ENCODE results near the gene TSKU. TPM values are rescaled to one million over a fixed set of nuclear protein-coding genes. Genes with fewer than 3 reads are reported as not detected.
"Not testable (repeated sequence)": the region's sequence is repeated elsewhere in the genome, so short reads cannot be mapped to it uniquely, and the experiment has no call there.

TSKU gene
- total RNA-seq, 1 donor from 2014 or later = 7.1 TPM

DNA sequence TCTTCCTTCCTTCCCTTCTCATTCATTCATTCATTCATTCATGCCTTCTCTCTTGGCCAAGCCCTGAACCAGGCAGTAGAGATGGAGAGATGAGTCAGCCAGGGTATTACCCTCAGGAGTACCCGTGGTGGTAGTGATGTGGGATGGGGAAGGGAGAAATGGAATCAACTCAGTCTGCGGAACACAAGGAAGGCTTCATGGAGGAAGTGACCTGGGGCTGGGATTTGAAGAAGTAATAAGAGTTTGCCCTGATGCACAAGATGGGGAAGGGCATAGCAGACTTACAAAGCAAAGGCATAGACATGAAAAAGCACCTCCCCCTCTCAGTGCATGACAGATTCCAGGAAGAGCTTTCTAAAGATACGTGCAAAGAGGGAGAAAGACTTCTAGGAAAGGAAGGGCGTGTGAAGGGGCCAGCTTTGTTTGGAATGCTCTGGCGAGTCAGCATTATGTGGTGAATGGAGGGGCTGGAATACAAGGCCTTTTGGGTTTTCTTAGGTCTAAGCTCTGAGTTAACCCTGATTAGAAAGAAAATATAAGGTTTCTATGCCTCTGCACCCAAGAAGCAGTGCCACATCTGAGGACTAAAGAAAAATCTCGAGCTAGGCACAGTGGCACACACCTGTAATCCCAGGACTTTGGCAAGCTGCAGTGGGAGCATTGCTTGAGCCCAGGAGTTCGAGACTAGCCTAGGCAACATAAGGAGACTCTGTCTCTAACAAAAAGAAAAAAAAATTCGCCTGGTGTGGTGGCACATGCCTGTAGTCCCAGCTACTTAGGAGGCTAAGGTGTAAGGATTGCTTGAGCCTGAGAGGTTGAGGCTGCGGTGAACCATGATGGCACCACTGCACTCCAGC is 41.2 kb downstream of the TSKU start:
- H3K36me3 Mint-ChIP-seq = no peaks in the 10 kb centered on the region
- H3K27me3 Mint-ChIP-seq (ENCODE audit: insufficient read depth, low read depth) = peaks cover 4% of the 10 kb centered on the region
- H3K4me1 Mint-ChIP-seq = peaks cover 9% of the 10 kb centered on the region
- no peak overlapping the region for H3K4me2 ChIP-seq
- no peak overlapping the region for H3K9ac ChIP-seq
- no peaks in the 10 kb centered on the region for H4K20me1 ChIP-seq (ENCODE audit: low read depth)
- no peaks in the 10 kb centered on the region for H3K4me1 ChIP-seq
- H3K4me3 ChIP-seq = no peak overlapping the region
- peaks cover 4% of the 10 kb centered on the region for H3K9me3 ChIP-seq (ENCODE audit: low read depth)
- DNase-seq (ENCODE audit: low spot score) = no peak
- H3K27me3 ChIP-seq = no peaks in the 10 kb centered on the region
- no peaks in the 10 kb centered on the region for H3K79me2 ChIP-seq (ENCODE audit: low read depth)
- TF ChIP-seq EZH2phosphoT487 (IDR thresholded peaks at IDR 0.05) (no peak), EZH2 (IDR thresholded peaks at IDR 0.05) (no peak)
- TF ChIP-seq, protein P1, sequence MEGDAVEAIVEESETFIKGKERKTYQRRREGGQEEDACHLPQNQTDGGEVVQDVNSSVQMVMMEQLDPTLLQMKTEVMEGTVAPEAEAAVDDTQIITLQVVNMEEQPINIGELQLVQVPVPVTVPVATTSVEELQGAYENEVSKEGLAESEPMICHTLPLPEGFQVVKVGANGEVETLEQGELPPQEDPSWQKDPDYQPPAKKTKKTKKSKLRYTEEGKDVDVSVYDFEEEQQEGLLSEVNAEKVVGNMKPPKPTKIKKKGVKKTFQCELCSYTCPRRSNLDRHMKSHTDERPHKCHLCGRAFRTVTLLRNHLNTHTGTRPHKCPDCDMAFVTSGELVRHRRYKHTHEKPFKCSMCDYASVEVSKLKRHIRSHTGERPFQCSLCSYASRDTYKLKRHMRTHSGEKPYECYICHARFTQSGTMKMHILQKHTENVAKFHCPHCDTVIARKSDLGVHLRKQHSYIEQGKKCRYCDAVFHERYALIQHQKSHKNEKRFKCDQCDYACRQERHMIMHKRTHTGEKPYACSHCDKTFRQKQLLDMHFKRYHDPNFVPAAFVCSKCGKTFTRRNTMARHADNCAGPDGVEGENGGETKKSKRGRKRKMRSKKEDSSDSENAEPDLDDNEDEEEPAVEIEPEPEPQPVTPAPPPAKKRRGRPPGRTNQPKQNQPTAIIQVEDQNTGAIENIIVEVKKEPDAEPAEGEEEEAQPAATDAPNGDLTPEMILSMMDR (IDR thresholded peaks at IDR 0.05) = no peak
- H3K36me3 ChIP-seq = peaks cover 5% of the 10 kb centered on the region
- peaks cover 15% of the 10 kb centered on the region for H3K9me3 Mint-ChIP-seq
- no peak overlapping the region for H2AFZ ChIP-seq (replicated peaks)
- no peak overlapping the region for H3K27ac Mint-ChIP-seq
- no peak overlapping the region for H3K27ac ChIP-seq
- no peaks in the 10 kb centered on the region for H3F3A ChIP-seq (ENCODE audit: low read depth)
- no peak overlapping the region for H3K4me3 Mint-ChIP-seq

DNA sequence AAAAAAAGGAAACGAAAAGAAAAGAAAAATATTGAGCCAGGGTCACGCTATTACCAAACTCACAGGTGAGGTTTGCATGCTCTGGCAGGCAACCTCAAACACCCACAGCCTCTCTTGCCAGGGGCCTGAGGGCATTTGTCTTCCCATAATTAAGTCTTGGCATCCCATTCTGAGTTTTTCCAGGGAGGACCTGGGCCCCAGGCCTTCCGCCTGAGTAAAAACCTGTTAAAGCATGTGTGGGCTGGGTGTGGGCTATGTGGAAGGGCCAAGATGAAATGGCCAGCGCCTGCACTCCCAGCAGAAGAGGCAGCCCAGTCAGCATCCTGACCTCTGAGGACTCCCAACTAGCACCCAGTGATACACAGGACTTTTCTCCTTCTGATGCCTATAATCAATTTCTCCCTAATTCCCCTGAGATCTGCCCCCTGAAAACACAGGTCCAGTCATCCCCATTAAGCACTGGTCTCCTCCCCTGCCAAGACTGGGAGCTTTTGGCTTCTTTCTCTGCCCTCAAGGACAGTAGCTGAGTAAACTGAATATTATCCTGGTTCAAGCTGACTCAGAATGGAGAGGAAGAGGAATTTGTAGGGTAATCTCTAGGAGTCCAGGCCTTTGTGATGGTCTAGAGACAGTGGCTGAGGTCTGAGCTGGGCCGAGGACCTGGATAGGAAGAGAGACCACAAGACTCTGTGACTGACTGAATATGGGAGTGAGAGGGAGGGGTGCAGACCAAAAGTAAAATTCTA is 42.0 kb downstream of the TSKU start:
- Mint-ChIP-seq H3K27ac (no peak overlapping the region), H3K9me3 (peaks cover 11% of the 10 kb centered on the region), H3K4me1 (peaks cover 9% of the 10 kb centered on the region), H3K4me3 (no peak overlapping the region), H3K27me3 (ENCODE audit: insufficient read depth, low read depth) (peaks cover 5% of the 10 kb centered on the region), H3K36me3 (no peaks in the 10 kb centered on the region)
- H3K79me2 ChIP-seq (ENCODE audit: low read depth) = no peaks in the 10 kb centered on the region
- H3K4me2 ChIP-seq = no peak overlapping the region
- no peaks in the 10 kb centered on the region for H3K27me3 ChIP-seq
- TF ChIP-seq EZH2 (IDR thresholded peaks at IDR 0.05) (no peak), EZH2phosphoT487 (IDR thresholded peaks at IDR 0.05) (no peak)
- TF ChIP-seq, protein P1 (IDR thresholded peaks at IDR 0.05) = no peak
- no peaks in the 10 kb centered on the region for H3K4me1 ChIP-seq
- H2AFZ ChIP-seq (replicated peaks) = no peak overlapping the region
- no peak overlapping the region for H3K9ac ChIP-seq
- no peaks in the 10 kb centered on the region for H4K20me1 ChIP-seq (ENCODE audit: low read depth)
- no peak for DNase-seq (ENCODE audit: low spot score)
- H3K27ac ChIP-seq = no peak overlapping the region
- peaks cover 5% of the 10 kb centered on the region for H3K36me3 ChIP-seq
- peaks cover 4% of the 10 kb centered on the region for H3K9me3 ChIP-seq (ENCODE audit: low read depth)
- no peaks in the 10 kb centered on the region for H3F3A ChIP-seq (ENCODE audit: low read depth)
- no peak overlapping the region for H3K4me3 ChIP-seq

DNA sequence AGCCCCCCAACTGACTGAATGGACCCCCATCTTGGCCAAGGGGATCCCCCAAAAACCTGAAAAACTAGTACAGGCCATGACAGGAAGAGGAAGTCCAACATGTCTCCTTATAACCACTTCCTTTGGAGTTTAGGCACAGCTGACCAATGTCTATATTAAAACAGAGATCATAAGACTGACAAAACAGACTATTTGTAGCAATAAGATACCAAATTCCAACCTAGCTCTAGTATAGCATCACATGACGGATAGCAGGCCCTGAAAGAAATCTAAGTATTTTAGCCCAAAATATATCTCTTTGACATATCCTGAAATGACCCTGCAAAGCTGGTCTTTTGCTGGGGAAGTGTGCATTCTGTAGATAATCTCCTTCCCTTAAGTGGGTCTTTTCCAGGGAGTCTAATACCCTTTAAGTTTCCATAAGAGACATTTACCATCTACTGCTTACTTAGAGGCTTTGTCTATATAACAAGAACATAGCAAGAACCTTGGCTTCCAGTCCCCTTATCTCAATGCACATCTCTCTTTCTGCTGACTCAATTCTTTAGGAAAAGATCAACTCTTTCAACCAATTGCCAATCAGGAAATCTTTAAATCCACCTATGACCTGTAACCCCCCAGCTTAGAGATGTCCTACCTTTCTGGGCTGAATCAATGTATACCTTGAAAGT is 42.7 kb downstream of the TSKU start:
- Histone ChIP-seq H3K79me2 (ENCODE audit: low read depth) (no peaks in the 10 kb centered on the region), H3K27ac (no peak overlapping the region), H3K9ac (no peak overlapping the region), H3K4me2 (no peak overlapping the region), H4K20me1 (ENCODE audit: low read depth) (no peaks in the 10 kb centered on the region), H2AFZ (replicated peaks) (no peak overlapping the region), H3K4me3 (no peak overlapping the region), H3K9me3 (ENCODE audit: low read depth) (peaks cover 4% of the 10 kb centered on the region), H3F3A (ENCODE audit: low read depth) (no peaks in the 10 kb centered on the region), H3K36me3 (peaks cover 5% of the 10 kb centered on the region), H3K4me1 (no peaks in the 10 kb centered on the region), H3K27me3 (no peaks in the 10 kb centered on the region)
- no peak overlapping the region for H3K27ac Mint-ChIP-seq
- no peak for DNase-seq (ENCODE audit: low spot score)
- H3K27me3 Mint-ChIP-seq (ENCODE audit: insufficient read depth, low read depth) = peaks cover 7% of the 10 kb centered on the region
- no peak overlapping the region for H3K4me3 Mint-ChIP-seq
- H3K36me3 Mint-ChIP-seq = no peaks in the 10 kb centered on the region
- TF ChIP-seq, protein P1 (IDR thresholded peaks at IDR 0.05) = no peak
- TF ChIP-seq EZH2phosphoT487 (IDR thresholded peaks at IDR 0.05) (no peak), EZH2 (IDR thresholded peaks at IDR 0.05) (no peak)
- H3K9me3 Mint-ChIP-seq = peaks cover 9% of the 10 kb centered on the region
- peaks cover 9% of the 10 kb centered on the region for H3K4me1 Mint-ChIP-seq

DNA sequence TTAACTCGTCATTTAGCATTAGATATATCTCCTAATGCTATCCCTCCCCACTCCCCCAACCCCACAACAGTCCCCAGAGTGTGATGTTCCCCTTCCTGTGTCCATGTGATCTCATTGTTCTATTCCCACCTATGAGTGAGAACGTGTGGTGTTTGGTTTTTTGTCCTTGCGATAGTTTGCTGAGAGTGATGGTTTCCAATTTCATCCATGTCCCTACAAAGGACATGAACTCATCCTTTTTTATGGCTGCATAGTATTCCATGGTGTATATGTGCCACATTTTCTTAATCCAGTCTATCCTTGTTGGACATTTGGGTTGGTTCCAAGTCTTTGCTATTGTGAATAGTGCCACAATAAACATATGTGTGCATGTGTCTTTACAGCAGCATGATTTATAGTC is 43.4 kb downstream of the TSKU start:
- H3K27ac Mint-ChIP-seq, H3K4me1 Mint-ChIP-seq: not testable (repeated sequence)

DNA sequence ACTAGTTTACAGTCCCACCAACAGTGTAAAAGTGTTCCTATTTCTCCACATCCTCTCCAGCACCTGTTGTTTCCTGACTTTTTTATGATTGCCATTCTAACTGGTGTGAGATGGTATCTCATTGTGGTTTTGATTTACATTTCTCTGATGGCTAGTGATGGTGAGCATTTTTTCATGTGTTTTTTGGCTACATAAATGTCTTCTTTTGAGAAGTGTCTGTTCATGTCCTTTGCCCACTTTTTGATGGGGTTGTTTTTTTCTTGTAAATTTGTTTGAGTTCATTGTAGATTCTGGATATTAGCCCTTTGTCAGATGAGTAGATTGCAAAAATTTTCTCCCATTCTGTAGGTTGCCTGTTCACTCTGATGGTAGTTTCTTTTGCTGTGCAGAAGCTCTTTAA is 43.8 kb downstream of the TSKU start:
- H3K27ac ChIP-seq; H3K4me1 Mint-ChIP-seq; H3K27me3 Mint-ChIP-seq (ENCODE audit: insufficient read depth, low read depth); H3K4me3 Mint-ChIP-seq; H3F3A ChIP-seq (ENCODE audit: low read depth); H3K36me3 ChIP-seq; H3K4me2 ChIP-seq; H3K36me3 Mint-ChIP-seq; H3K9ac ChIP-seq; H3K4me1 ChIP-seq; H2AFZ ChIP-seq (replicated peaks); H3K4me3 ChIP-seq; H3K27ac Mint-ChIP-seq; H3K9me3 Mint-ChIP-seq; DNase-seq (ENCODE audit: low spot score); H3K27me3 ChIP-seq; H3K9me3 ChIP-seq (ENCODE audit: low read depth); H4K20me1 ChIP-seq (ENCODE audit: low read depth); H3K79me2 ChIP-seq (ENCODE audit: low read depth): not testable (repeated sequence)

More for the DNA sequence above, 43.4 kb downstream of the TSKU start:
- not testable (repeated sequence) for H3K9me3 Mint-ChIP-seq; H3K4me3 ChIP-seq; H3K27me3 ChIP-seq; DNase-seq (ENCODE audit: low spot score); H3K4me2 ChIP-seq; H3K4me3 Mint-ChIP-seq; H3K36me3 ChIP-seq; H3K9ac ChIP-seq; H3K27ac ChIP-seq; H3K36me3 Mint-ChIP-seq; H3K9me3 ChIP-seq (ENCODE audit: low read depth); H2AFZ ChIP-seq (replicated peaks); H3F3A ChIP-seq (ENCODE audit: low read depth); H3K27me3 Mint-ChIP-seq (ENCODE audit: insufficient read depth, low read depth); H4K20me1 ChIP-seq (ENCODE audit: low read depth); H3K79me2 ChIP-seq (ENCODE audit: low read depth); H3K4me1 ChIP-seq
